ENCODE results near the gene MIB2. TPM values are rescaled to one million over a fixed set of nuclear protein-coding genes. Genes with fewer than 3 reads are reported as not detected.

The MIB2 gene
- polyA plus RNA-seq, 1 donor from 2014 or later = 106 TPM

DNA sequence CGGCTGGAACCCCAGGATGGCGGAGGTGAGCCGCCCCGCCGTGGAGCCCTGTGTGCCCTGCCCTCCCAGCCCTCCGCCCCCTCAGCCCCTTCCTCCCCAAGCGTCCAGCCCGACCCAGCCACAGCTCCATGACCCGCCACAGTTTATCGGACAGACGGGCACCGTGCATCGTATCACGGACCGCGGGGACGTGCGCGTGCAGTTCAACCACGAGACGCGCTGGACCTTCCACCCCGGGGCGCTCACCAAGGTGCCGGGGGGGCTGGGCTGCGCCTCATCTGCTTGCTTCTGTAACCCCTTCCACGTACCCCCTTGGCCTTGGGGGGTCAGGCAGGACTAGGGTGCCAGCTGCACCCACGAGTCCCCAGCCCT lies 10.1 kb downstream of the MIB2 start:
- Histone ChIP-seq H3K27me3 (ENCODE audit: insufficient read depth, low read depth, low read length) (no peaks in the 10 kb centered on the region), H3K27ac (ENCODE audit: low read length) (no peak overlapping the region)
- TF ChIP-seq RAD21 (conservative IDR thresholded peaks at IDR 0.05) = no peak

DNA sequence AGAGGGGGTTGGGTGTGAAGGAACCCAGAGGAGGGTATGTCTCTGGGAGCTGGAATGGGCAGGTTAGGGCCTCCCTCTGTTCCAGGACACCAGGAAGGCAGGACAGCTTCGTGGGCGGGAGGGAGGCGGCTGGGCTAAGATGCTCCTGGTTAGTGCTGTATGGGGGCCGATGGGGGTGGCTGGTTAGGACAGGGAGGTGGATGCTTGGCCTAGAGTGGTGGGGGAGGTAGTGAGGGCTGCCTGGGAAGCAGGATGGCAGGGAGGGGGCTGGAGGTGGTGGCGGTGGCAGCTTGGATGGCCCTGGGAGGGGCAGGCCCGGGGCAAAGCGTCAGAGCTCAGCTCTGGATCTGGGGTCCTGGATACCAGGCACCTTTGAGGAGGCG lies 10.5 kb downstream of the MIB2 start:
- H3K4me3 ChIP-seq (ENCODE audit: low read length) = no peak overlapping the region
- H3K9me3 ChIP-seq (ENCODE audit: low read length) = no peaks in the 10 kb centered on the region
- peaks cover 2% of the 10 kb centered on the region for H3K27me3 ChIP-seq (ENCODE audit: insufficient read depth, low read depth, low read length)
- H2AFZ ChIP-seq (ENCODE audit: low read depth, low read length) = no peak overlapping the region
- H3K79me2 ChIP-seq (replicated peaks; ENCODE audit: insufficient read depth, low read length) = no peaks in the 10 kb centered on the region
- H4K20me1 ChIP-seq (ENCODE audit: insufficient read depth) = no peaks in the 10 kb centered on the region
- H3K9ac ChIP-seq (ENCODE audit: low read length) = no peak overlapping the region
- no peaks in the 10 kb centered on the region for H3F3A ChIP-seq (ENCODE audit: insufficient read depth, low read length, poor library complexity, severe bottlenecking)
- peaks cover 3% of the 10 kb centered on the region for H3K36me3 ChIP-seq (ENCODE audit: insufficient read depth, low read length)
- TF ChIP-seq, protein P1, sequence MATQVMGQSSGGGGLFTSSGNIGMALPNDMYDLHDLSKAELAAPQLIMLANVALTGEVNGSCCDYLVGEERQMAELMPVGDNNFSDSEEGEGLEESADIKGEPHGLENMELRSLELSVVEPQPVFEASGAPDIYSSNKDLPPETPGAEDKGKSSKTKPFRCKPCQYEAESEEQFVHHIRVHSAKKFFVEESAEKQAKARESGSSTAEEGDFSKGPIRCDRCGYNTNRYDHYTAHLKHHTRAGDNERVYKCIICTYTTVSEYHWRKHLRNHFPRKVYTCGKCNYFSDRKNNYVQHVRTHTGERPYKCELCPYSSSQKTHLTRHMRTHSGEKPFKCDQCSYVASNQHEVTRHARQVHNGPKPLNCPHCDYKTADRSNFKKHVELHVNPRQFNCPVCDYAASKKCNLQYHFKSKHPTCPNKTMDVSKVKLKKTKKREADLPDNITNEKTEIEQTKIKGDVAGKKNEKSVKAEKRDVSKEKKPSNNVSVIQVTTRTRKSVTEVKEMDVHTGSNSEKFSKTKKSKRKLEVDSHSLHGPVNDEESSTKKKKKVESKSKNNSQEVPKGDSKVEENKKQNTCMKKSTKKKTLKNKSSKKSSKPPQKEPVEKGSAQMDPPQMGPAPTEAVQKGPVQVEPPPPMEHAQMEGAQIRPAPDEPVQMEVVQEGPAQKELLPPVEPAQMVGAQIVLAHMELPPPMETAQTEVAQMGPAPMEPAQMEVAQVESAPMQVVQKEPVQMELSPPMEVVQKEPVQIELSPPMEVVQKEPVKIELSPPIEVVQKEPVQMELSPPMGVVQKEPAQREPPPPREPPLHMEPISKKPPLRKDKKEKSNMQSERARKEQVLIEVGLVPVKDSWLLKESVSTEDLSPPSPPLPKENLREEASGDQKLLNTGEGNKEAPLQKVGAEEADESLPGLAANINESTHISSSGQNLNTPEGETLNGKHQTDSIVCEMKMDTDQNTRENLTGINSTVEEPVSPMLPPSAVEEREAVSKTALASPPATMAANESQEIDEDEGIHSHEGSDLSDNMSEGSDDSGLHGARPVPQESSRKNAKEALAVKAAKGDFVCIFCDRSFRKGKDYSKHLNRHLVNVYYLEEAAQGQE (IDR thresholded peaks at IDR 0.05; ENCODE audit: borderline replicate concordance) = no peak
- TF ChIP-seq EP300 (conservative IDR thresholded peaks at IDR 0.05; ENCODE audit: poor library complexity, severe bottlenecking) = no peak
- no peak for TF ChIP-seq RAD21 (conservative IDR thresholded peaks at IDR 0.05)
- no peak for TF ChIP-seq MXI1 (conservative IDR thresholded peaks at IDR 0.05; ENCODE audit: poor library complexity, severe bottlenecking)
- TF ChIP-seq TAF1 (IDR thresholded peaks at IDR 0.05; ENCODE audit: low read depth) = no peak
- TF ChIP-seq EZH2 (IDR thresholded peaks at IDR 0.05; ENCODE audit: borderline replicate concordance, insufficient read depth, low read length, poor library complexity, severe bottlenecking) = no peak
- TF ChIP-seq POLR2AphosphoS5 (IDR thresholded peaks at IDR 0.05) = no peak
- TF ChIP-seq, protein P2, sequence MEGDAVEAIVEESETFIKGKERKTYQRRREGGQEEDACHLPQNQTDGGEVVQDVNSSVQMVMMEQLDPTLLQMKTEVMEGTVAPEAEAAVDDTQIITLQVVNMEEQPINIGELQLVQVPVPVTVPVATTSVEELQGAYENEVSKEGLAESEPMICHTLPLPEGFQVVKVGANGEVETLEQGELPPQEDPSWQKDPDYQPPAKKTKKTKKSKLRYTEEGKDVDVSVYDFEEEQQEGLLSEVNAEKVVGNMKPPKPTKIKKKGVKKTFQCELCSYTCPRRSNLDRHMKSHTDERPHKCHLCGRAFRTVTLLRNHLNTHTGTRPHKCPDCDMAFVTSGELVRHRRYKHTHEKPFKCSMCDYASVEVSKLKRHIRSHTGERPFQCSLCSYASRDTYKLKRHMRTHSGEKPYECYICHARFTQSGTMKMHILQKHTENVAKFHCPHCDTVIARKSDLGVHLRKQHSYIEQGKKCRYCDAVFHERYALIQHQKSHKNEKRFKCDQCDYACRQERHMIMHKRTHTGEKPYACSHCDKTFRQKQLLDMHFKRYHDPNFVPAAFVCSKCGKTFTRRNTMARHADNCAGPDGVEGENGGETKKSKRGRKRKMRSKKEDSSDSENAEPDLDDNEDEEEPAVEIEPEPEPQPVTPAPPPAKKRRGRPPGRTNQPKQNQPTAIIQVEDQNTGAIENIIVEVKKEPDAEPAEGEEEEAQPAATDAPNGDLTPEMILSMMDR (IDR thresholded peaks at IDR 0.05; ENCODE audit: poor library complexity, severe bottlenecking) = no peak
- no peak for TF ChIP-seq SMC3 (conservative IDR thresholded peaks at IDR 0.05; ENCODE audit: poor library complexity)
- no peak overlapping the region for H3K27ac ChIP-seq (ENCODE audit: low read length)
- no peaks in the 10 kb centered on the region for H3K9me2 ChIP-seq (ENCODE audit: insufficient read depth, low read length)
- H3K4me2 ChIP-seq (ENCODE audit: low read length) = no peak overlapping the region

More for the DNA sequence above, 10.1 kb downstream of the MIB2 start:
- H3K36me3 ChIP-seq (ENCODE audit: insufficient read depth, low read length) = peaks cover 3% of the 10 kb centered on the region
- no peaks in the 10 kb centered on the region for H3K79me2 ChIP-seq (replicated peaks; ENCODE audit: insufficient read depth, low read length)
- no peak overlapping the region for H3K4me3 ChIP-seq (ENCODE audit: low read length)
- no peaks in the 10 kb centered on the region for H3K9me3 ChIP-seq (ENCODE audit: low read length)
- no peaks in the 10 kb centered on the region for H3K9me2 ChIP-seq (ENCODE audit: insufficient read depth, low read length)
- no peak overlapping the region for H3K4me2 ChIP-seq (ENCODE audit: low read length)
- no peaks in the 10 kb centered on the region for H3F3A ChIP-seq (ENCODE audit: insufficient read depth, low read length, poor library complexity, severe bottlenecking)
- H3K9ac ChIP-seq (ENCODE audit: low read length) = no peak overlapping the region
- H4K20me1 ChIP-seq (ENCODE audit: insufficient read depth) = no peaks in the 10 kb centered on the region
- H2AFZ ChIP-seq (ENCODE audit: low read depth, low read length) = no peak overlapping the region
